PC-3 (cell line): ENCODE data around the gene DMD. TPM values are rescaled to one million over a fixed set of nuclear protein-coding genes. Genes with fewer than 3 reads are reported as not detected.

Experiments
- ATAC-seq: fragments of 200-7000 bp; cut with Tn5 transposase; 2 replicates; pipeline ENCODE4 v1.9.1; 2020; ENCODE audit warnings: mild to moderate bottlenecking, moderate library complexity
- BruUV-seq: library from RNA; stranded (reverse); fragments of 400-500 nt; replicated peaks from 2 replicates; lab custom pipeline; 2021; lab: Mats Ljungman, UMichigan
- CTCF ChIA-PET: fragments of 300-600 bp; sonication (Branson Sonifier 250); formaldehyde crosslinking; loops from one replicate; lab custom pipeline; 2022; ENCODE audit warnings: antibody characterized with exemption; lab: Charles Lee
- POLR2A ChIA-PET: fragments of 300-600 bp; sonication (Branson Sonifier 250); formaldehyde crosslinking; loops from one replicate; lab custom pipeline; 2022; ENCODE audit warnings: antibody characterized with exemption; ENCODE audit not compliant: unreplicated experiment; lab: Charles Lee
- DNase-seq: peaks from one replicate; pipeline ENCODE4 v3.0.0-alpha.2; 2015
- H2AFZ ChIP-seq: fragments of 300-600 bp; sonication (generic); 2 replicates; pipeline ENCODE4 v1.6.0; 2016; ENCODE audit warnings: antibody characterized with exemption, low read length
- H3F3A ChIP-seq: fragments of 300-600 bp; sonication (generic); one replicate; pipeline ENCODE4 v1.6.0; 2017; ENCODE audit warnings: antibody characterized with exemption, low read length, control low read depth, mild to moderate bottlenecking; ENCODE audit not compliant: unreplicated experiment
- H3K27ac ChIP-seq: fragments of 300-600 bp; sonication (generic); 2 replicates; pipeline ENCODE4 v1.5.1; 2016; ENCODE audit warnings: mild to moderate bottlenecking, low read length
- H3K27me3 ChIP-seq: fragments of 300-600 bp; sonication (generic); 2 replicates; pipeline ENCODE4 v1.6.1; 2016; ENCODE audit warnings: low read length, mixed read lengths
- H3K36me3 ChIP-seq: fragments of 300-600 bp; sonication (generic); 2 replicates; pipeline ENCODE4 v1.6.1; 2016; ENCODE audit warnings: low read depth, mixed run types, low read length, mixed read lengths
- H3K4me1 ChIP-seq: fragments of 300-600 bp; sonication (generic); 2 replicates; pipeline ENCODE4 v1.5.1; 2016; ENCODE audit warnings: low read length; ENCODE audit not compliant: insufficient read depth
- H3K4me2 ChIP-seq: fragments of 300-600 bp; sonication (generic); 2 replicates; pipeline ENCODE4 v1.6.0; 2016; ENCODE audit warnings: low read length
- H3K4me3 ChIP-seq: fragments of 300-600 bp; sonication (generic); 2 replicates; pipeline ENCODE4 v1.5.1; 2016; ENCODE audit warnings: mild to moderate bottlenecking, low read length, mixed read lengths
- H3K79me2 ChIP-seq: fragments of 300-600 bp; sonication (generic); 2 replicates; pipeline ENCODE4 v1.6.1; 2017; ENCODE audit warnings: low read length, mixed read lengths
- H3K9ac ChIP-seq: fragments of 300-600 bp; sonication (generic); 2 replicates; pipeline ENCODE4 v1.6.0; 2016; ENCODE audit warnings: mild to moderate bottlenecking, low read length
- H3K9me2 ChIP-seq: fragments of 300-600 bp; sonication (generic); replicated peaks from 2 replicates; pipeline ENCODE4 v1.6.1; 2016; ENCODE audit warnings: mixed run types, low read length, mixed read lengths
- H3K9me3 ChIP-seq: fragments of 300-600 bp; sonication (generic); 2 replicates; pipeline ENCODE4 v1.6.1; 2016; ENCODE audit warnings: low read length, mixed read lengths
- H4K20me1 ChIP-seq: fragments of 300-600 bp; sonication (generic); 2 replicates; pipeline ENCODE4 v1.6.1; 2016; ENCODE audit warnings: low read length, mixed read lengths
- EZH2 ChIP-seq: fragments of 300-600 bp; sonication (generic); IDR thresholded peaks from one replicate; pipeline ENCODE4 v1.6.1; 2017; ENCODE audit warnings: antibody characterized with exemption, mild to moderate bottlenecking, low read length; ENCODE audit not compliant: unreplicated experiment
- EZH2phosphoT487 ChIP-seq: fragments of 300-600 bp; sonication (generic); IDR thresholded peaks from 2 replicates; pipeline ENCODE4 v1.6.1; 2018; ENCODE audit warnings: mild to moderate bottlenecking, antibody characterized with exemption, low read length, borderline replicate concordance
- intact Hi-C: fragments of 100-400 bp; cut with micrococcal nuclease; formaldehyde crosslinking; loops from 2 replicates; pipeline ENCODE4 v1.9.0; 2023
- total RNA-seq: library from RNA; depleted of rRNA; stranded (reverse); fragments of >200 nt; gene quantifications from 2 replicates; pipeline ENCODE4 v1.2.3, GENCODE V29; 2014
- TF ChIP-seq, protein P1 (sequence below): fragments of 300-600 bp; sonication (generic); conservative IDR thresholded peaks from 2 replicates; pipeline ENCODE4 v1.5.1; 2017; ENCODE audit warnings: antibody characterized with exemption, low read depth, mild to moderate bottlenecking, low read length

Gene DMD
- total RNA-seq, 1 experiment from 2014 or later: not detected

DNA sequence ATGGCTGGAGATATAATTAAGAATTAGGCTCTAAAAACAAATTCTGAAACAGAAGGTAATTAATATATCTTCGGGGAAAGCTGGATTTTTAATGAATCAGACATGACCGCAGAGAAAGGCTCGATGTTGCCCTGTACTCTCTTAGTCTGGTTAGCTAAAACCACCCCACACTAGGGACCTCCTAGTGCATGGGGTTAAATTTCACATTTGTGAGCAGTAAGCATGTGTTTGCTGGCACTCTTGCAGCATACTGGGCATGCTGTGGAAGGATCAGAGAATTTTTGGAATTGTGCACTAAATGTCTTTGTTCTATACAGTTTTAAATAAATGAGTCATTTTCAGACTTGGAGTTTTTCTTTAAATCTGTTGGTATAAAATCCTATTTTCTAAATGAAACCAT, 1663.9 kb downstream of the DMD start:
- Histone ChIP-seq H4K20me1 (no peaks in the 10 kb centered on the region), H3K4me2 (no peak overlapping the region), H3K4me1 (no peaks in the 10 kb centered on the region), H3K9me3 (no peaks in the 10 kb centered on the region), H3K79me2 (no peaks in the 10 kb centered on the region), H3K27me3 (no peaks in the 10 kb centered on the region), H3K9me2 (no peaks in the 10 kb centered on the region), H2AFZ (no peak overlapping the region), H3K9ac (no peak overlapping the region), H3K4me3 (no peak overlapping the region), H3F3A (no peaks in the 10 kb centered on the region), H3K27ac (no peak overlapping the region), H3K36me3 (no peaks in the 10 kb centered on the region)
- no TSS peak for BruUV-seq
- ChIA-PET POLR2A (no interaction called here), CTCF (no interaction called here)
- DNase-seq (no peak), ATAC-seq (no peak)
- TF ChIP-seq, protein P1, sequence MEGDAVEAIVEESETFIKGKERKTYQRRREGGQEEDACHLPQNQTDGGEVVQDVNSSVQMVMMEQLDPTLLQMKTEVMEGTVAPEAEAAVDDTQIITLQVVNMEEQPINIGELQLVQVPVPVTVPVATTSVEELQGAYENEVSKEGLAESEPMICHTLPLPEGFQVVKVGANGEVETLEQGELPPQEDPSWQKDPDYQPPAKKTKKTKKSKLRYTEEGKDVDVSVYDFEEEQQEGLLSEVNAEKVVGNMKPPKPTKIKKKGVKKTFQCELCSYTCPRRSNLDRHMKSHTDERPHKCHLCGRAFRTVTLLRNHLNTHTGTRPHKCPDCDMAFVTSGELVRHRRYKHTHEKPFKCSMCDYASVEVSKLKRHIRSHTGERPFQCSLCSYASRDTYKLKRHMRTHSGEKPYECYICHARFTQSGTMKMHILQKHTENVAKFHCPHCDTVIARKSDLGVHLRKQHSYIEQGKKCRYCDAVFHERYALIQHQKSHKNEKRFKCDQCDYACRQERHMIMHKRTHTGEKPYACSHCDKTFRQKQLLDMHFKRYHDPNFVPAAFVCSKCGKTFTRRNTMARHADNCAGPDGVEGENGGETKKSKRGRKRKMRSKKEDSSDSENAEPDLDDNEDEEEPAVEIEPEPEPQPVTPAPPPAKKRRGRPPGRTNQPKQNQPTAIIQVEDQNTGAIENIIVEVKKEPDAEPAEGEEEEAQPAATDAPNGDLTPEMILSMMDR: no peak
- TF ChIP-seq EZH2phosphoT487 (no peak), EZH2 (no peak)
- intact Hi-C loops: no loop called here

DNA sequence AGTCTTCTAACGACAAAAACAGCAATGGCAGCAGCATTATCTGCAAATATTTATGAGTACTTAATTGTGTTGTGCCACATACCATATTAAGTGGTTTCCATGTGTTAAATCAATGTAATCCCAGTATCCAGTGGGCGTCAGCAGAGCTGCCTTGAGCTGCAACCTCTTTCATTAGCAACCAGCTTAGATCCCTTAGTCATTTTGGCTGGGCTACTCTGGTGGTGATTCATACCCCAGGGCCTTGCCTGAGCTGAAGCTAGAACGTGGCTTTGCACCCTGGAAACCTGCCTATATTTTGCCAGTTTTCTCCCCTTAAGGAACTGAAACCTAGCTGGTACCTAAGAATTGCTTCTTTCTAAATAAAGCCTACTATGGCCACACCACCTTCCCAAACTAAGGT, 1665.2 kb downstream of the DMD start:
- no peaks in the 10 kb centered on the region for H3K27me3 ChIP-seq
- H3K9me2 ChIP-seq: no peaks in the 10 kb centered on the region
- intact Hi-C loops: no loop called here
- H3K4me1 ChIP-seq: no peaks in the 10 kb centered on the region
- H3K4me2 ChIP-seq: no peak overlapping the region
- ChIA-PET POLR2A (no interaction called here), CTCF (no interaction called here)
- BruUV-seq: no TSS peak
- no peak for ATAC-seq
- H3K79me2 ChIP-seq: no peaks in the 10 kb centered on the region
- H2AFZ ChIP-seq: no peak overlapping the region
- no peak overlapping the region for H3K27ac ChIP-seq
- TF ChIP-seq EZH2: no peak
- no peak for TF ChIP-seq EZH2phosphoT487
- TF ChIP-seq, protein P1: no peak
- no peaks in the 10 kb centered on the region for H3F3A ChIP-seq
- no peak overlapping the region for H3K4me3 ChIP-seq
- H3K9ac ChIP-seq: no peak overlapping the region
- H3K9me3 ChIP-seq: no peaks in the 10 kb centered on the region
- no peaks in the 10 kb centered on the region for H4K20me1 ChIP-seq
- no peaks in the 10 kb centered on the region for H3K36me3 ChIP-seq
- DNase-seq: no peak

DNA sequence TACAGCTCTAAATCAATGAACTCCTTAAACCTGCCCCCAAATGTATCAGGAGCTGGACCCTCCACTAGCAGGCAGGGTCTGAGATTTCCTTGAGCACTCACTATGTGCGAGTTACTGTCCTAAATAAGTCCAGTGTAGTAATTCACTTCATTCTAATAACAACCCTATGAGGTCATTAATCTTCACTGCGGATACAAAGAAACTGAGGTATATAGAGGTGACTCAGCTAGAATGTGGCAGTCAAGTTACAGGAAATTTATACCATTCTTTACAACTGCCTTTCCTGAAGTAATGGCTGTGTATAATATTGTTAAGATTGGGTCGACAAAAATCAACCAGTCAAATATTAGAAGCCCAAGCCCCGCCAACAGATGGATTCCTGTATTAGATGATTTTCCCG, 1665.6 kb downstream of the DMD start:
- H2AFZ ChIP-seq: no peak overlapping the region
- no peak overlapping the region for H3K4me3 ChIP-seq
- TF ChIP-seq, protein P1: no peak
- TF ChIP-seq EZH2: no peak
- TF ChIP-seq EZH2phosphoT487: no peak
- no peak overlapping the region for H3K9ac ChIP-seq
- no peaks in the 10 kb centered on the region for H3K9me2 ChIP-seq
- H3K27me3 ChIP-seq: no peaks in the 10 kb centered on the region
- H3K79me2 ChIP-seq: no peaks in the 10 kb centered on the region
- H4K20me1 ChIP-seq: no peaks in the 10 kb centered on the region
- no peaks in the 10 kb centered on the region for H3K9me3 ChIP-seq
- H3F3A ChIP-seq: no peaks in the 10 kb centered on the region
- no peak overlapping the region for H3K4me2 ChIP-seq
- no peak for DNase-seq
- no TSS peak for BruUV-seq
- no peak overlapping the region for H3K27ac ChIP-seq
- CTCF ChIA-PET: no interaction called here
- no peak for ATAC-seq
- H3K36me3 ChIP-seq: no peaks in the 10 kb centered on the region
- intact Hi-C loops: no loop called here
- POLR2A ChIA-PET: no interaction called here
- no peaks in the 10 kb centered on the region for H3K4me1 ChIP-seq
